Activated naive CD4-positive, alpha-beta T cell treated with Interleukin-2 at 50 U/mL for 16 hours (primary cell): ENCODE results near the gene SLC5A2.

Experiments used
- DNase-seq: peaks from one replicate; pipeline ENCODE4 v3.0.0-alpha.2; 2020

SLC5A2 gene

DNA sequence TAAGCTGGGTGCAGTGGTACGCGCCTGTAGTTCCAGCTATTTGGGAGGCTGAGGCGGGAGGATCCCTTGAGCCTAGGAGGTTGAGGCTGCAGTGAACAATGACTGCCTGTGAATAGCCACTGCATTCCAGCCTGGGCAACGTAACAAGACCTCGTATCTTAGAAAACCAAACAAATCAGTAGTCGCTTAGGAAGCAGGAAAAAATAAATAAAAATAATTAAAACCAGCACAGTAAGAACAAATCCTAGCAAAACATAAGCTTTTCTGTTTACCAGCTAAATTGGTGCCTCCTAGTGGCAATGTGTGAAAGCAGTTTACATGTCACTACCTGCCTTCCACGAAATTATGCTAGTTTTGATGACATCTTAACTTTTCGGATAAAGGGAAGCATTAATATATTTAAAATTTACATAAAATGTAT, 22.3 kb upstream of the SLC5A2 start:
- DNase-seq: no peak

DNA sequence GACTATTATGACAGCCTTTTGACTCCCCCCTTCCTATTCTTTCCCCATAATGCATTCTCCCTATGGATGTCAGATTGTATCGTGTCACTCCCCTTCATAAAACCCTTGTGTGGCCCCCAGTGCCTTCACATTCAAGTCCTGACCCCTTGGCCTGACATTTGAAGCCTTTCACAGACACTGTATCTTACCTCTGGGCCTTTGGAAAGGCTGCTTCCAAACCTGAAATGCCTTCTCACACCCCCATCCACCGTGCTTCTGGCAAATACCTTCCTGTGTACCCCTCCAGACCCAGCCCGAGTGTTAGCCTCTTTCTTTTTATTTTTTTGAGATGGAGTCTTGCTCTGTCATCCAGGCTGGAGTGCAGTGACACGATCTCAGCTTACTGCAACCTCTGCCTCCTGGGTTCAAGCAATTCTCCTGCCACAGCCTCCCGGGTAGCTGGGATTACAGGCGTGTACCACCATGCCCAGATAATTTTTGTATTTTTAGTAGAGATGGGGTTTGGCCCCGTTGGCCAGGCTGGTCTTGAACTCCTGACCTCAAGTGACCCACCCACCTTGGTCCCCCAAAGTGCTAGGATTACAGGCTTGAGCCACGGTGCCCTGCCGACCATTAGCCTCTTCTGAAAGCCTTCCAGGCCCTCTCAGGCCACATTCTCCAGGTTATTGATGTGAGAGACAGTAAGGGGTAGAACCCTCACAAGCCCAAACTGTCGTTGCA, 21.6 kb upstream of the SLC5A2 start:
- DNase-seq: no peak

DNA sequence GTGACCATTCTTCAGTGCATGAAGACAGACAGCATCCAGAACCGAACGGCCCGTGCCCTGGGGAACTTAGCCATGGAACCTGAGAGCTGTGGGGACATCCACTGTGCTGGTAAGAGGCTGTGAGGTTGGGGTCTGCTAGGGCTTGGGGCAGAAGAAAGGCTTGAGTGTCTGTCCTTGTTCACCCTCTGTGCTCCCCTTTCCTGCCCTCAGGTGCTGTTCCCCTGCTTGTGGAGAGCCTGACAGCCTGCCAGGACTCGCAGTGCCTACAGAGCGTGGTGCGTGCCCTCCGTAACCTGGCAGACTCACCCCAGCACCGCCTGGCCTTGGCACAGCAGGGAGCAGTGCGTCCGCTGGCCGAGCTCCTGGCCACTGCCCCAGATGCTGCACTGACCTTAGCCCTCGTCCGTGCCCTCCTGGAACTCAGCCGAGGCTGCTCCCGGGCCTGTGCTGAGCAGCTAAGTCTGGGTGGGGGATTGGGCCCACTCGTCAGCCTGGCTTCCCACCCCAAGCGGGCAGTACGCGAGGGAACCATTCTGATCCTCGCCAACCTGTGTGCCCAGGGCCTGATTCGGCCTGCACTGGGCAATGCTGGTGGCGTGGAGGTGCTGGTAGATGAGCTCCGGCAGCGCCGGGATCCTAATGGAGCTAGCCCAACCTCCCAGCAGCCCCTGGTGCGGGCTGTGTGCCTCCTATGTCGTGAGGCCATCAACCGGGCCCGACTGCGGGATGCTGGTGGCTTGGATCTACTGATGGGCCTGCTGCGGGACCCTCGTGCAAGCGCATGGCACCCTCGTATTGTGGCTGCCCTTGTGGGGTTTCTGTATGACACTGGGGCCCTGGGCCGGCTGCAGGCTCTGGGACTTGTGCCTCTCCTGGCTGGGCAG, 20.8 kb upstream of the SLC5A2 start:
- no peak for DNase-seq

DNA sequence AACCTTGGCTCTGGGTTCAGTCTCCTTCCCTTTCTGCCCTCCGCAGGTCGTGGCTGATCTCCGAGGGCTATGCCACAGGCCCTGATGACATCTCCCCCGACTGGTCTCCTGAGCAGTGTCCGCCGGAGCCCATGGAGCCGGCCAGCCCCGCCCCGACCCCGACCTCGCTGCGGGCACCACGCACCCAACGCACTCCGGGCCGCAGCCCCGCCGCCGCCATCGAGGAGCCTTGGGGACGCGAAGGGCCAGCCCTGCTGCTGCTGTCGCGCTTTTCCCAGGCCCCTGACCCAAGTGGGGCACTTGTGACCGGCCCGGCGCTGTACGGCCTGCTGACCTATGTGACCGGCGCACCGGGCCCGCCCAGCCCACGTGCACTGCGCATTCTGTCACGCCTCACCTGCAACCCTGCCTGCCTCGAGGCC, 18.6 kb upstream of the SLC5A2 start:
- DNase-seq: no peak

DNA sequence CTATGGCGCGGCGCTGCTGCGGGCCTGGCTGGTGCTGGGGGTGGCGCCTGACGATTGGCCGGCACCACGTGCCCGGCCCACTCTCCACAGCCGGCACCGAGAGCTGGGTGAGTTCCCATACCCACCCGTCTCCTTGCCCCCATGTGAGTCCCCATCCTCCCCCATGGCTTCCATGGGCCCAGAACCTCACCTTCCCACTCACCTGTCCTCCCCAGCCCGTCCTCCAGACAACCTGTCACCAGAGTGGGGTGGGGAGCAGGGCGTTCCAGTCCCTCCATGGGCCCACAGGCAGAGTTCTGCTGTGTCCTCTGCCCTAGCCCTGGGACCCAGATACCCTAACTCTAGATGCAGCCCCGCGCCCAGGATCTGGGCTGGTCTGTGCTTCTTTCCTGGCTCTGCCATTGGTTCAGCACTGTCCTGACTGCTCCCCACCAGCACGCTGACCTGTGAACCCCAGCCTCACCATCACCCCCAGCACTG, 18.1 kb upstream of the SLC5A2 start:
- DNase-seq: no peak

DNA sequence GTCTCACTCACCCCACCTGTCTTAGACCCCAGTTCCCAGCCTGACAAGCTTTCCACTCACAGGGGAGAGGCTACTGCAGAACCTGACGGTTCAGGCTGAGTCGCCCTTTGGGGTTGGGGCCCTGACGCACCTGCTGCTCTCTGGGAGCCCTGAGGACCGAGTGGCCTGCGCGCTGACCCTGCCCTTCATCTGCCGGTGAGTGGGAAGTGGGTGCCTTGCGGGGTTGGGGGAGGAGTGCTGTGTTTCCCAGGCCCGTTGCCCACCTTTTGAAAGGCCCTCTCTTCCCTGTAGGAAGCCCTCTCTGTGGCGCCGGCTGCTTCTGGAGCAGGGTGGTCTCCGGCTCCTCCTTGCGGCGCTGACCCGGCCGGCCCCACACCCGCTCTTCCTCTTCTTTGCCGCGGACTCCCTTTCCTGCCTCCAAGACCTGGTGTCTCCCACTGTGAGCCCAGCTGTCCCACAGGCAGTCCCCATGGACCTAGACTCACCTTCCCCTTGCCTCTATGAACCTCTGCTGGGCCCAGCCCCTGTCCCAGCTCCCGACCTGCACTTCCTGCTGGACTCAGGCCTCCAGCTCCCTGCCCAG, 17.0 kb upstream of the SLC5A2 start:
- DNase-seq: no peak

DNA sequence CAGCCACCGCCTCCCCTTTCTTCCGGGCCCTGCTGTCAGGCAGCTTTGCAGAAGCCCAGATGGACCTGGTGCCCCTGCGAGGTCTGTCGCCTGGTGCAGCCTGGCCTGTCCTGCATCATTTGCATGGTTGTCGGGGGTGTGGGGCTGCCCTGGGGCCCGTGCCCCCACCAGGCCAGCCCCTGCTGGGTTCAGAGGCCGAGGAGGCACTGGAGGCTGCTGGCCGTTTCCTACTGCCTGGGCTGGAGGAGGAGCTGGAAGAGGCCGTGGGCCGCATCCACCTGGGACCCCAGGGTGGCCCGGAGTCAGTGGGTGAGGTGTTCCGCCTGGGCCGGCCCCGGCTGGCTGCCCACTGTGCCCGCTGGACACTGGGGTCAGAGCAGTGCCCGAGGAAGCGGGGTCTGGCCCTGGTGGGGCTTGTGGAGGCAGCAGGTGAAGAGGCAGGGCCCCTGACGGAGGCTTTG, 16.5 kb upstream of the SLC5A2 start:
- no peak for DNase-seq

DNA sequence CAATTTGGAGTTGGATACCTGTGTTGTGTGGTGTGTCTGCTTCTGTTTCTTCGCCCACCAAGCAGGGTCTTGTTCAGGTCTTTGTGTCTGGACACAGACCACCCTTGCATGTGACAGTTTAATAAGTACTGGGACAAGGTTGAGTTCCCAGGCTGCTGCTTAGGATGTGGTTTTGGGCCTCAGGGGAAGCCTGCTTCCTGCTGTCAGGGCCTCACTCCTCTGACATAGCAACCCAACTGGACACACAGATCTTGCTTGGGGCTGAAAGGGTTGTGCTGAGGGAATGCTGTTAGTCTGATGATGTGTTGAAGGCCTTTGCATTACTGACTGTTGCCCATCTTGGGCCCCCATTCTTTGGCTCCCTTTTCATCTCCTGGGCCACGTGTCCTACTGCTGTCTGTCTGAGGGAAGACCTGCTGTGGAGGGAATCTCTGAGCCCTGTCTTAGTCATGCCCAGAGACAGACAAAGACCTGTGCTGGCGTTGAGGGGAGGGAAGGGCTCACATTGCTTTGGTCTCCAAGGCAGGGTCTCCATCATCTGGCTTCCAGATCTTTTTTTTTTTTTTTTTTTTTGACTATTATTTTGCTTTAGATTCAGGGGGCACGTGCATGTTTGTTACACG, 15.7 kb upstream of the SLC5A2 start:
- DNase-seq: no peak

DNA sequence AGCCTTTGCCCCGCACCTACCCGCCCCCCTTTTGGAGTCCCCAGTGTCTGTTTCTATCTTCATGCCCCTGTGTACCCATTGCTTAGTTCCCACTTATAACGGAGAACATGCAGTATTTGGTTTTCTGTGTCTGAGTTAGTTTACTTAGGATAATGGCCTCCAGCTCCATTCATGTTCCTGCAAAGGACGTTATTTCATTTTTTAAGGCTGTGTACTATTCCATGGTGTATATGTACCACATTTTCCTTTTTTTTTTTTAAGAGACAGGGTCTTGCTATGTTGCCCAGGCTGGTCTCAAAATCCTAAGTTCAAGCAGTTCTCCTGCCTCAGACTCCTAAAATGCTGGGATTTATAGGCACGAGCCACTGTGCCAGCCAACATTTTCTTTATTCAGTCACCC, 15.1 kb upstream of the SLC5A2 start:
- no peak for DNase-seq

DNA sequence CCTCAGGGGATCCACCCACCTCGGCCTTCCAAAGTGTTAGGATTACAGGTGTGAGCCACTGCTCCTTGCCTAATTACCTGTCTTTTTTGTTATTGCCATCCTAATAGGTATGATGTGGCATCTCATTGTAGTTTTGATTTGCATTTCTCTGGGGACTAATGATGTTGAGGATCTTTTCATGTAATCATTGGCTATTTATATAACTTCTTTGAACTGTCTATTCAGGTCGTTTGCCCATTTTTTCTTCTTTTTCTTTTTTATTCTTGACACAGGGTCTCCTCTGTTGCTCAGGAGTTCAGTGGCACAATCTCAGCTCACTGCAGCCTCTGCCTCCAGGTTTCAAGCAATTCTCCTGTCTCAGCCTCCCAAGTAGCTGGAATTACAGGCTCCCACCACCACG, 12.3 kb upstream of the SLC5A2 start:
- DNase-seq: no peak

DNA sequence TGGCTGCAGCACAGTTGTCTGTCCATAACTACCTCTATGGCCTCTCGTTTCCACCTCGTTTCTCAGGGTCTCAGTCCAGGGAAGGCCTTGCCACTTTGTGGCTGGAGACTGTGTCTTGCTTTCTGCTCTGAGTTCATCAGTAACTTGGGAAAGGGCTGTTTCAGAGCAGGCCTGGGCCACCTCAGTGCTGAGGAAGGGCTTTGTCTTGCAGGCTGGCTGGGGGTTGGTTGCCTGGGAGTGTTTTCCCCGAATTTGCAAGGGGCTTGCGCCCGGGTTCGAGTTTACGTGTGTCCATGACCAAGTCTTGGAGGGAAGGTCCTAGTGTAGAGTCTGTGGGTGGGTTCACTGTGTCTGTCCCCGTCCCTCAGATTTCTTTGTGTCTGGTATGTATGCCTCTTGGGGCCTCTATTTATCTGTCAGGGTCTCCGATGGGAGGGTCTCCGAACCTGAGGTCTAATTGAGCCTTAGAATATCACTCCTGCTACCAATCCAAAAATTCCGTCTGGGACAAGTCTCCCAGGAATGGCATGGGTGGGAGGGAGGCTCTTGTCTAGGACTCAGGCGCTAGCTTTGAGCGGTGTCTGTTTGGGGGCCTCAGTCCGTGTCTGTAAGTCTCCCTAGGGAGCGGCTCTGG, 11.6 kb upstream of the SLC5A2 start:
- no peak for DNase-seq

DNA sequence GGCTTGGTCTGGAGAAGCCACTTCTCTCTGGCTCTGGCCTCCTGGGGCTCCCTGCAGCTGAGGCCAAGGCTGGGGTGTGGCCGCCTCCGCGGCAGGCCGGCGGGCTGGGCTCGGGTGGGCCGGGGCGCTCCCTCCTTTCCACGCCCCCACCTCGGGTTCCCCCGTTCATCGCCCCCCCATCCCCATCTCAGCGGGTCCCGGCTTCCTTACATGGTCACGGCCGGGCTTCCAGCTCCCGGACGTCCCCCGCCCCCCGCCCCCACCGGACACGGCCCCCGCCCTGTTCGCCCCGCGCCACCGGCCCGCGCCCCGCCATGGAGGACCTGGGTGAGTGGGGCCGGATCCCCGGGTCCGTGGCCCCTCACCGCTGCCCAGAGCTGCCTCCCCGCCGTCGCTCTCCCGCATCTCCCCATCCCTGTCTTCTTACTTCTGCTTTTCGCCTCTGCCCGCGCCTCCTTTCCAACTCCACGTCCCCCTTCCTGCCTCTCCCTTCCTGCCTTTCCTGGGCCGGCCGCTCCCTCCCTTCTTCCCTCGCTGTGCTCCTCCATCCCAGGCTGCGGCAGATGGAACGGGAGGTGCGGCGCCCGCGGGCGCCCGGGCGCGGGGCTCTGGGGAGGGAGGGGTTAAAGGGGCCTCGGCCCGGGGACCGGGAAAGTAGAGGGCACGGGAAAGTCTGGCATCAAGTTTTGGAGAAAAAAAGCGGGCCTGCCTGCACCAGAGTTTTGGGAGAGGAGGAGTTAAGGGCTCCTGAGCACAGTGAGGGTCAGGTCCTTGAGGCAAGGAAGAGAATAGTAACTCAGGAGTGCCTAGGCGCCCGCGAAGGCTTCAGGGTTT, 10.8 kb upstream of the SLC5A2 start, which contains the start of gene TGFB1I1:
Gene TGFB1I1, plus strand, starts transcription at position 278 of the 834 bp plus-strand sequence. Its CDS starts 37 bp downstream, at position 315.
- no peak for DNase-seq

DNA sequence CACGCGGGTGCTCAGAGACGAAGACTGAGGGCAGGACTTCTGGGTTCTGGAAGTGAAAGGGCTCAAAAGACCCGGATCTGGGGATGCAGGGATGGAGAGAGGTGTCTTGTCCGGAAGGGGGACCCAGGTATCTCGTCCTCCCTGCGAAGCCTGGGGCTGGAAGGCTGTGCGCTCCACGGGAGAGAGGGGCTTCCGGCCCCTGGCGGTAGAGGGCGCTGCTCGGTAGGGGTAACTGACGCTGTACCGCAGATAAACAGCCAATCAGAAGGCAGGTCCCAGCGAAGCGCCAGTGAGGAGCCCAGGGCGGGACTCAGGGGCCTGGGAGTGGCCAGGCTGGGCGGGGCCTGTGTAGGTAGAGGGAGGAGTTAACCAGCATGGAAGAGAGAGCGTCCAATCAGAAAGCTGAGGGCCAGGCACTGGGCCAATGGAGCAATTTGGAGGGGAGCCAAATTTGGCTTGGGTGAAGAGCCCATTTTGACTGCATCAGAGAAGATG, 10.2 kb upstream of the SLC5A2 start:
- DNase-seq: peak; percentile 25

DNA sequence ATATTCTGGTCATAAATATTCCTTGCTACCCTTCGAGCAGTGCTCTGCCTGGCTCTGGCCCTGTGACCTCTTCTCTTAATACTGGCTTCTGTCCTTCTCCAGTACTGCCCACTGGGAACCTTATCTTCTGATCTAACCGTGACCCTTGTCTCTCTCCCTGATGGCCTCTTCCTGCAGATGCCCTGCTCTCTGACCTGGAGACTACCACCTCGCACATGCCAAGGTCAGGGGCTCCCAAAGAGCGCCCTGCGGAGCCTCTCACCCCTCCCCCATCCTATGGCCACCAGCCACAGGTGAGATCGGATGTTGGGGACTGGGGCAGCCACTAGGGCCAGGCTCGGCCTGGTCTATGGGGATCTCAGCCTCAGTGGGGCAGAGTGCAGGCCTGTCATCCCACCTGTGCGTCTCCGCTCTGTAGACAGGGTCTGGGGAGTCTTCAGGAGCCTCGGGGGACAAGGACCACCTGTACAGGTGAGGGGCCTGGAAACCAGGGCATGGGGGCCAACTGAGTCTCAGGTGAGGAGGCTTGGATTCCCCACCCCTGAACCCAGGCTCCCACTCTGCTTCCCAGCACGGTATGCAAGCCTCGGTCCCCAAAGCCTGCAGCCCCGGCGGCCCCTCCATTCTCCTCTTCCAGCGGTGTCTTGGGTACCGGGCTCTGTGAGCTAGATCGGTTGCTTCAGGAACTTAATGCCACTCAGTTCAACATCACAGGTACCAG, 9.5 kb upstream of the SLC5A2 start:
- DNase-seq: no peak

DNA sequence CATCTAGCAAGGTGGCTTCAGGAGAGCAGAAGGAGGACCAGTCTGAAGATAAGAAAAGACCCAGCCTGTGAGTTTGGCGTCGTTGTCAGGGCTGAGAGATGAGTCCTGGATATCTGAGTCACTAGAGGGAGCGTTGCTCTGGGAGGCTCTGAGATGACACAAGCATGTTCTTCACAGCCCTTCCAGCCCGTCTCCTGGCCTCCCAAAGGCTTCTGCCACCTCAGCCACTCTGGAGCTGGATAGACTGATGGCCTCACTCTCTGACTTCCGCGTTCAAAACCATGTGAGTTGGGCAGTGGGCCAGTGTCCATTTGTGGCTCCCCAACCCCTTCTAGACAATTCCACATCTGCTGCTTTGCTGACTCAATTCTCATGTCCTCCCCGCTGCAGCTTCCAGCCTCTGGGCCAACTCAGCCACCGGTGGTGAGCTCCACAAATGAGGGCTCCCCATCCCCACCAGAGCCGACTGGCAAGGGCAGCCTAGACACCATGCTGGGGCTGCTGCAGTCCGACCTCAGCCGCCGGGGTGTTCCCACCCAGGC, 8.7 kb upstream of the SLC5A2 start:
- DNase-seq: no peak

DNA sequence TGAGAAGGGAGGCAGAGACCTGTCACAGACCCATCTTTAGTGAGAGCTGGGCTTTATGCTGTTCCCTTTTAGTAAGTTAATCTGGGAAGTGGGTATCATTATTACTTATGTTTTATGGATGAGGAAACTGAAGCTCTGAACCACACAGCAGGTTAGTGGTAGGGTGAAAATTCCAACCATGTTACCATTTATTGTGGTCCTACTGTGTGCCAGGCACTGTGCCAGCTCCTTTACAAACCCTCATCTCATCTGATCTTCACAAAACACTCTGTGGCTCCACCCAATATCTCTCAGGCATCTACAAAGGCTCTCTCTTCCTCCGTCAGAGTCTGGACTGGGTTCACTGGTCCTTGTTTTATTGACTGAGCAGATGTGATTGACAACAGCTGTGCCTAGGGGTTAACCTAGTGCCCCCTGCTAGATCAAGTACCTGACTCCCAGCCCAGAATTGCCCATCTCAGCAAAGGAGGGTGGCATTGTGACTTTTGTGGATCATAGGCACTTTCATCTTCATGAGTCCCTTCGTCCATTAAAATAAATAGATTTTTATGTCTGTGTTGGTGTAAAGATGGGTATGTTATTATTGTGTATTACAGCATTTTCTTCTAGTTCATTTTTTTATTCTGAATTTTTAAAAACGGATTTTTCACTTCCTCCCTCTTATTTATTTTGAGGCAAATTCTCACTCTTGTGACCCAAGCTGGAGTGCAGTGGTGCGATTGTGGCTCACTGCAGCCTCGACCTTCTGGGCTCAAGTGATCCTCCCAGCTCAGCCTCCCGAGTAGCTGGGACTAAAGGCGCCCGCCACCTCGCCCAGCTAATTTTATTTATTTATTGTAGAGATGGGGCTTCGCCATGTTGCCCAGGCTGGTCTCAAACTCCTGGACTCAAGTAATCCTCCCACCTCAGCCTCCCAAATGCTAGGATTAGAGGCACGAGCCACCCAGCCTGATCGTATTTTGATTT, 7.9 kb upstream of the SLC5A2 start:
- DNase-seq: no peak

DNA sequence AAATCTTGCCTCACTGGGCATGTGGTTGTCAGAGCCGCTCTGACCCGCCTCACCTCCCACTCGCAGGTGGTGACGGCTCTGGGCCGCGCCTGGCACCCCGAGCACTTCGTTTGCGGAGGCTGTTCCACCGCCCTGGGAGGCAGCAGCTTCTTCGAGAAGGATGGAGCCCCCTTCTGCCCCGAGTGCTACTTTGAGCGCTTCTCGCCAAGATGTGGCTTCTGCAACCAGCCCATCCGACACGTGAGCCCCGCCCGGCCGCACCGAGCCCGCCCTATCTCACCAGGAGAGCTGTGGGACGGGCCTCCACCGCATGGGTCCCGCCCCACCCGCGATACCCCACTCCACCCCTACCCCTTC, 7.0 kb upstream of the SLC5A2 start:
- DNase-seq: no peak

DNA sequence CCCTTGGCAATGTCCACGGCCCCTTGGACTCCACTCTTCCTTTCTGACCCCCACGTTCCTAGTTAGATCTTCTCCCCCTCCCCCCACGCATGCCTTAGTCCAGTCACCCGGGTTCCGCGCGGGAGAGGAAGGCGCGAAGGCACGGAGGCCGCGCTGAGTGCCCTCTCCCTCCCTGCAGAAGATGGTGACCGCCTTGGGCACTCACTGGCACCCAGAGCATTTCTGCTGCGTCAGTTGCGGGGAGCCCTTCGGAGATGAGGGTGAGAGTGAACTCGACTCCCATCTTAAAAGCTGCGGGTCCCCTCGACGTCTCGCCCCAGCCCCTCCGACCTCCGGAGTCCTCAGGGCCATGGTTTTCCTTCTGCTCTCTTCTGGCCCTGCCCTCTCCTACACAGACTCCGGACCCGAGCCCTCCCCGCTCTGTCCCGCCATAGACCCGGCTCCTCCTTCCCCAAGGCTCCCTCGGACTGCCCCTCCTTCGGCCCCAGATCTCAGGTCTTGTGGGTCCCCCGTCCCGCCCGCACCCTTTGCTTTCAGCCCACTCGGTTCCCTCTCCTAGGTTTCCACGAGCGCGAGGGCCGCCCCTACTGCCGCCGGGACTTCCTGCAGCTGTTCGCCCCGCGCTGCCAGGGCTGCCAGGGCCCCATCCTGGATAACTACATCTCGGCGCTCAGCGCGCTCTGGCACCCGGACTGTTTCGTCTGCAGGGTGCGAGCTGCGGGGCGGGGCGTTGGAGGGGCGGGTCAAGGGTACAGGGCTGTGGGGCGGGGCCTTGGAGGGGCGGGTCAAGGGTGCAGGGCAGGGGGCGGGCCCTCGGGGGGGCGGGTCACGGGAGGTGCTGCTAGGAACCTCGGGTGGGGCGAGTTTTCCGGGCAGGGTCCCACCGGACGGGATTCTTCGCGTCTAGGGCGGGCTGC, 6.4 kb upstream of the SLC5A2 start:
- DNase-seq: peak; percentile 87
